CD4-positive, alpha-beta T cell treated with Interferon alpha-2 for 1 hour (primary cell): ENCODE data around the gene VTA1.
A peak's percentile ranks its signal among the peaks of the same experiment; 100 is the strongest.
"Not testable (repeated sequence)": the region's sequence is repeated elsewhere in the genome, so short reads cannot be mapped to it uniquely, and the experiment has no call there.

Experiments
- DNase-seq, 2 donors: peaks; one replicate each; pipeline ENCODE4 v3.0.0-alpha.2; 2020 to 2022

The VTA1 gene

GRCh38 chr6:142146828-142147662, at the start of gene VTA1, which contains the start of gene NMBR:
Gene VTA1, plus strand, starts transcription at chr6:142147263. Its CDS starts 25 bp downstream, at chr6:142147288.
Gene NMBR, minus strand, starts transcription at chr6:142147122. Its CDS starts 58,464 bp downstream, at chr6:142088658.
- peak; percentile 97 for DNase-seq

DNA sequence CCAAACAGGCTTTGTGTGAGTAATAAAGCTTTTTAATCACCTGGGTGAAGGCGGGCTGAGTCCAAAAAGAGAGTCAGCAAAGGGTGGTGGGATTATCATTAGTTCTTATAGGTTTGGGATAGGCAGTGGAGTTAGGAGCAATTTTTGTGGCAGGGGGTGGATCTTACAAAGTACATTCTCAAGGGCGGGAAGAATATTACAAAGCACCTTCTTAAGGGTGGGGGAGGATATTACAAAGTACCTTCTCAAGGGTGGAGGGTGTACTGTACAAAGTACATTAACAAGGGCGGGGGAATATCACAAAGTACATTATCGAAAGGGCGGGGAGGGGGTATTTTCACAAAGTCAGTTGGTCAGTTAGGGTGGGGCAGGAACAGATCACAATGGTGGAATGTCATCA, 42.2 kb upstream of the VTA1 start:
- not testable (repeated sequence) for DNase-seq

DNA sequence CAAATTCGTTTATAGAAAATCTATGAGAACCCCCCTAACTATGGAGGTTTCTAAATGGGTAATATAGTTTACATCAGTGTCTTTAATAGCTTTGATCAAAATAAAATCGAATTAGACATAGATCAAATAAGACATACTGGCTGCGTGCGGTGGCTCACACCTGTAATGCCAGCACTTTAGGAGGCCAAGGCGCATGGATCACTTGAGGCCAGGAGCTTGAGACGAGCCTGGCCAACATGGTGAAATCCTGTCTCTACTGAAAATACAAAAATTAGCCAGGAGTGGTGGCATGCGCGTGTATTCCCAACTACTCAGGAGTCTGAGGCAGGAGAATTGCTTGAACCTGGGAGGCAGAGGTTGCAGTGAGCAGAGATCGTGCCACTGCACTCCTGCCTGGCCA, 36.2 kb upstream of the VTA1 start:
- not testable (repeated sequence) for DNase-seq

DNA sequence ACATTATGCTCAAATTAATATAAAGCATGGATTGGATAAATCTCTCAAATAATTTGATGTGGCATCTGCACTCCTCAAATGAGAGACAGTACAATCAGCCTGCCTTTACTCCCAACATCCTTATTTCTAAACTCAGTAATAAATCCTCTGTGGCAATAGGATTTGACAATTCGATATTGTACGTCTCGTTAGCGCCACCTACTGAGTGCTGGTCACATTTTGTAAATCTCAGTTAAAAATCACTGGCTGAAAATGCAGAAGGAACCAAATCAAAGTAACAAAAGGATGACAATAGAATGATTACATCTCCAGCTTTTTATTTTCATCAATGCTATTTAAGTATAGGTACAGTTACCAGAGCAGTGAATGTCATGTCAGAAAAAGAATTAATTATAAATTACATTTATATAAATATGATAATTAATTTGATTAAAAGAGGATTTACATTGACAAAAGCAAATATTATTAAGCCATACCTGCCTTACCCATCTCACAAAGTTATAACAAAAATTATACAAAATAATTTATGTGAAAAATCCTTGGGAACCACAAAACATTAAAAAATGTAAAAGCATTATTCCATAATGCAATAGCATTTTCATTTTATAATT, 34.5 kb upstream of the VTA1 start:
- peak; percentile 37 to 71 for DNase-seq

DNA sequence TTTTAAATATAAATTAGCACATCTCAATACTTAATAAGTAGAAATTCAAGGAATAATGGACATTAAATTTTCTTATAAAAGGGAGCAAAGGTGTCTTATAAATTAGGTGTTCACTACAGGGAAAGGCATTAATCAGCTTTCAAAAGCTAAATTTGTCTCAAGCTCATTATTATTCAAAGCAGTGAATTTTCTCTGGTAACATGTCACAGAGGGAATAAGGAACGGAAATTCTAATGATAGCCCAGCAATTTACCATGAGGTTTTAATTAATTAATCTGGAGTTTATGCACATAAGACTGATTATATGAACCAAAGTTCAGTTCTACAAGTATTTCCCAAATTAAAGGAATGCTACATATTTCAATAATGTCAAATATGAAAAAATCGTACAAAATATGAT, 29.7 kb upstream of the VTA1 start:
- DNase-seq = no peak

DNA sequence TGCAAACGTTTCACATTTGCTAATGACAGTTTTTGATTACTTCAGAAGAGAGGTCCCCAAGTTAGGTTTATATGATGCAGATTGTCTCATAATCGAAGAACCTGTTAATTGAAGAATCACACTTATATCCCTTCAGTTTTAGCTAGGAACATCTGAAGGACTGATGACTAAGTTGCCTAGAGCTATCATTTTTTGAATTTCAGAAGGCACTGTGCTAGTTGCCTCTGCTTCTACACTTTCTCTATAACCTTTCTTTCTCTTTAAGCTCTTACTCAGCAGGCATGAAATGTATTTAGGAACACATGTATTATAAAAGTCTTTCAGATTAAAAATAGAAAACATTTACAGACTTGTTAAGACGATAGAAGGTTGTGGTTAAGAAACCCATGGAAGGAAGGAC, 28.7 kb upstream of the VTA1 start:
- DNase-seq = no peak

- no peak for DNase-seq
Observed at GRCh38 chr6:142118925-142119324, 28.1 kb upstream of the VTA1 start.

DNA sequence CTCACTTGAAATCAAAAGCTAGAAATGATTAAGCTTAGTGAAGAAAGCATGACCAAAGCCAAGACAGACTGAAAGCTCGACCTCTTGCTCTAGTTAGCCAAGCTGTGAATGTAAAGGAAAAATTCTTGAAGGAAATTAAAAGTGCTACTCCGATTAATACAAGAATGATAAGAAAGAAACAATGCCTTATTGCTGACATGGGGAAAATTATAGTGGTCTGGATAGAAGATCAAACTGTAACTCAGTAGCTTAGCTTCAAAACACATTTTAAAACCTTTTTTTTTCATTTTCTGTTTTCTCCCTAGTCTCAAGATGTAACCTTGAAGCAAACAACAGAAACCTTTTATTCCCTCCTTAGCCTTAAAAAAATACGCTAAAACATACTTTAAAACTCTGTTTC, 25.7 kb upstream of the VTA1 start:
- no peak for DNase-seq

DNA sequence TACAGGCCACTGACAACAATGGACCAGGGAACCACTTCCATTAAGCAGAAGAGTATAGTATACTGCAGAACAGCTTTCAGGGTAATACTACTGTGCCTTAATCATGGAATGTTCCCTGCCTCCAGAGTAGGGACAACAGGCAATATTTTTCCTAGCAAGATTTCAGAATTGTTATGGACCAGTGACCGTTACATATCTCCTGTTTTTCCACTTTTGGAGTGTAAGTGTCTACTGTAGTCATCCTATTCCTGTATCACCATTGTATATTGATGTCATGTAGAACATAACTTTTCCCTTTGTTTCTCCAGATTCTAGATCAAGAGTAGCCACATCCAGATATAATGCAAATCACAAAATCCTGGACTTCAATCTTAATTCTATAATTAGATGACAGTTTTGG, 16.2 kb upstream of the VTA1 start:
- no peak for DNase-seq

- no peak for DNase-seq
Observed at GRCh38 chr6:142132625-142133024, 14.4 kb upstream of the VTA1 start, which contains the start of gene GJE1. Gene GJE1, plus strand, starts transcription at chr6:142132925. Its CDS starts 234 bp downstream, at chr6:142133159.

GRCh38 chr6:142138876-142139275, 8.2 kb upstream of the VTA1 start:
- no peak for DNase-seq

DNA sequence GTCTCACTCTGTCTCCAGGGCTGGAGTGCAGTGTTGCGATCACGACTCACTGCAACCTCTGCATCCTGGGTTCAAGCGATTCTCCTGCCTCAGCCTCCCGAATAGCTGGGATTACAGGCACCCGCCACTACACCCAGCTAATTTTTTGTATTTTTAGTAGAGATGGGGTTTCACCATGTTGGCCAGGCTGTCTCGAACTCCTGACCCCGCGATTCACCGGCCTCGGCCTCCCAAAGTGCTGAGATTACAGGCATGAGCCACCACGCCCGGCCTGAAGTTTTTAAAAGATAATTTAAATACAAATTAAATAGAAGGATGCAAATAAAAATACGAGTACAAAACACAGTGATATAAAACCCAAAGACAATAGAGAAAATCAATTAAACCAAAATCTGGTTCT, 5.5 kb upstream of the VTA1 start:
- DNase-seq = not testable (repeated sequence)

DNA sequence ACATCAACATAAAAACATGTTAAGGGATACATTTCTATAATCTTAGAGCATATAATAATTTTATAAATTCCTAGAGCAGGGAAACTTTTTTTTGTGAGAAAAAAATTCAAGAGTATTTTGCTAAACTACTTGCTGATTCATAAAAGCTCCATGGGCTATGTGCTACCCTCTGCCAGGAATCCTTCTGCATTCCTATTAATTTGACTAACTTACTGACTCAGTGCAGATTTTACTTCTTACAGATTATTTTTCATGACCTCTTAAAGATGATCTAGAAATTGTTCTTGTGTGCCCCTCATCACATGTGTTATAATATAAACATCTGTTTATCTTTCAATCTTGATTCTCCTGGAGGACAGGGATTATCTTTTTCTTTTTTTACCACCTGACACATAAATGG, 5.7 kb downstream of the VTA1 start:
- no peak for DNase-seq

- no peak for DNase-seq
Observed at GRCh38 chr6:142153196-142153595, 6.1 kb downstream of the VTA1 start.

- DNase-seq = no peak
Observed at GRCh38 chr6:142154336-142154735, 7.3 kb downstream of the VTA1 start.

GRCh38 chr6:142155091-142155490, 8.0 kb downstream of the VTA1 start:
- DNase-seq = no peak

DNA sequence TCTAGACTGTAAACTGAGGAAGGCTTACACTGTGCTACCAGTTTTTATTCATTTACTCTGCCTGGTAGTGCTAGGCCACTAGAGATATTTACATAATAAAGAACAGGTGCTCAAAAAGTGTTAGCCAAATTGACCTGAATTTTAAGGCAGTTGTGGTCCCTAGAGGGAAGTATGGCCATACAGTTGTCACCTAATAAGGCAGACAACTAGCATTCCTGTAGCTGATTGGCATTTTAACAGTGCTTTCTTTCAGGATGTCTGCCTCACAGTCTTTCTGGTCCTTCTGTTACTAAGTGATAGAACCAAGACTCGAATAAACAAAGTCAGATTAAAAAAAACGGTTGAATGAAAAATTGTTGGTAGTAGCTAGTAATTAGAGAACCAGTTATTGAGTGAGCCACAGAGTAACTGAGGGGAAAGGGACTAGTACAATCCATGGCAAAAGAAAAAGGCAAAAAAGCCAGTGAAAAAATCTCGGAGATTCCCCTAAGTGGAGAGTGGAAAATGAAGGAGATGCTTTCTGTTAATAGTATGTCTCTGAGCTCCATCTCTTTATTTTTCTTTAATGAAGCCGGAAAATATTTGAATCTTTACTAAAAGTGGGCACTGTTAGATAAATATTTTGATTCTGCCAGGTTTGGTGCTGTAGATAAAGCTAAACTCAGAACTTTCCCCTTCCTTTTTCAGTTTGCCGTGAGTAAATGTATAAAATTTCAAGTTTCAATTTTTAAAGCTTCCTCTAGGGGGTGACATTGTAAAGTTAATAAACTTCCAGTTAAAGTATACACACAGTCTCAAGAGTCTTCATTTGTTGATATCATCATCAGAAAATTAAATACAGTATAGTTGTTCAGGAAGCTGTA, 9.1 kb downstream of the VTA1 start:
- DNase-seq = peak in 1 of 2 donors; percentile 54

- not testable (repeated sequence) for DNase-seq
Observed at GRCh38 chr6:142156758-142157068, 9.7 kb downstream of the VTA1 start.

- DNase-seq = no peak
Observed at GRCh38 chr6:142162780-142163179, 15.7 kb downstream of the VTA1 start.

DNA sequence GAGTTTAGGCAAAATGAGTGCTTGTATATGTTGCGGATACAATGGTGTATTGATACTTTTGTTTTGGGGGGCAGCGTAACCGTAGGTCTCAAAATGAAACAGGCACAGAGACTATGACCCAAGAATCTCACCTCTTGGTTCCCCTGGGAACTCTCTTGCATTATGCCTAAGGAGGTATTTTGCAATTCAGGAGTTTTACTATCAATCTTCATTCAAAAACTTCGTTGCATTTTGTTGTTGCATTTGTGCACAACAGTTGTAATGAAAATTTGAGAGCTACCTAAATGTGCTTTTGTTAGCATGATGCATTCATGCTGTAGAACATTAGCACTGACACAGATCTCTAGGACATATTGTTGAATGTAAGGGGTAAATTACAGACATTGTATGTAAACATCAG, 18.2 kb downstream of the VTA1 start:
- DNase-seq = no peak

GRCh38 chr6:142167071-142167470, 20.0 kb downstream of the VTA1 start:
- no peak for DNase-seq

- DNase-seq = no peak
Observed at GRCh38 chr6:142167486-142167885, 20.4 kb downstream of the VTA1 start.

GRCh38 chr6:142171351-142171750, 24.3 kb downstream of the VTA1 start:
- DNase-seq = no peak
